ENCODE data around the gene AQR. TPM values are rescaled to one million over a fixed set of nuclear protein-coding genes. Genes with fewer than 3 reads are reported as not detected.

AQR gene
- total RNA-seq, 1 experiment from 2014 or later: 26.1 TPM

DNA sequence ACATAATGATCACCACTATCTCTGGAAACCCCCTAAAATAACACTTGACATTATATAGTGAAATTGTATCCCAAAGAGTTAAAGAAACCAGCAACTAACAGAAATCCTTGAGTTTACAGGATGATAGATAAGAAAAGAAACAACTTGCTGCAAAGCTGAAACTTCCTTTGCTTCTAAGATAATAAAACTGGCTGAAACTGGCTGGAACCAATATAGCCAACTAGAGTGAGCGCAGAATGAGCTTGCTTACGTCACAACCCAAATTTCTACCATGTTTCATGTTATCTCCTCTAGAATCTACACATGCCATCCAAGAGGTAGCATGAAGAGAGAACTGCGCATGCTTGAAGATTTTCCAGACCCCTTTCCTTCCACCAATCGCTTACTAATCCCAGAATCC, 90.4 kb downstream of the AQR start:
- no TSS peak for BruUV-seq (replicated peaks)
- no peak for DNase-seq
- CTCF ChIA-PET: no interaction called here
- no peaks in the 10 kb centered on the region for H3F3A ChIP-seq (ENCODE audit: low read length, unreplicated experiment)
- POLR2A ChIA-PET (ENCODE audit: unreplicated experiment): no interaction called here
- no peaks in the 10 kb centered on the region for H3K27me3 ChIP-seq (ENCODE audit: low read length)
- H3K4me1 ChIP-seq (ENCODE audit: insufficient read depth, low read length): peaks cover 5% of the 10 kb centered on the region; the same call in 1 of the 2 replicates
- ATAC-seq: no peak
- H2AFZ ChIP-seq (ENCODE audit: low read length): no peak overlapping the region
- TF ChIP-seq CTCF (conservative IDR thresholded peaks at IDR 0.05; ENCODE audit: low read depth, low read length) (no peak), EZH2phosphoT487 (IDR thresholded peaks at IDR 0.05; ENCODE audit: borderline replicate concordance, low read length) (no peak), EZH2 (IDR thresholded peaks at IDR 0.05; ENCODE audit: low read length, unreplicated experiment) (no peak)
- H3K9me3 ChIP-seq (ENCODE audit: low read length): no peaks in the 10 kb centered on the region
- H3K9me2 ChIP-seq (replicated peaks; ENCODE audit: low read length): no peaks in the 10 kb centered on the region
- H4K20me1 ChIP-seq (ENCODE audit: low read length): no peaks in the 10 kb centered on the region
- H3K36me3 ChIP-seq (ENCODE audit: low read depth, low read length): peaks cover 42% of the 10 kb centered on the region
- H3K79me2 ChIP-seq (ENCODE audit: low read length): no peaks in the 10 kb centered on the region
- no peak overlapping the region for H3K4me2 ChIP-seq (ENCODE audit: low read length)
- intact Hi-C loops (cut with micrococcal nuclease): no loop called here
- H3K9ac ChIP-seq (ENCODE audit: low read length): no peak overlapping the region
- no peak overlapping the region for H3K4me3 ChIP-seq (ENCODE audit: low read length)
- H3K27ac ChIP-seq (ENCODE audit: low read length): no peak overlapping the region

DNA sequence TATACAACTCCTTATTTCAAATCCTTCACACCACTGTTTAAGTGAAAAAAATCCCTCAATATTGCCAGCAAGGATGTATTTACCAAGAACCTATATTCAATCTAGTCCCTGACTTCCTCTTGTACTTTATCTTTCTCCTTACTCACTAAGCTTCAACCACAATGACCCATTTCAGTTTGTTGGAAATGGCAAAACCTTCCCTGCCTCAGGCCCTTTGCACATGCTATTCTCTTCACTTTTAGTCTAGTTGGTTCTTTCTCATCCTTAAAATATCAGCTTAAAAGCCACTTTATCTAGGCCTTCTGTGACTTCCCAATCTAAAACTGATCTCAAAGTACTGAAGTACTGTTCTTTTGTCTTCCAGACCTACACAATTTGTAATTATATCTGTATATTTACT, 92.9 kb downstream of the AQR start:
- Histone ChIP-seq H3K27ac (ENCODE audit: low read length) (no peak overlapping the region), H3K36me3 (ENCODE audit: low read depth, low read length) (peaks cover 36% of the 10 kb centered on the region), H3K4me1 (ENCODE audit: insufficient read depth, low read length) (no peaks in the 10 kb centered on the region), H3K4me3 (ENCODE audit: low read length) (no peak overlapping the region), H3K9me3 (ENCODE audit: low read length) (no peaks in the 10 kb centered on the region), H3K9ac (ENCODE audit: low read length) (no peak overlapping the region), H3K4me2 (ENCODE audit: low read length) (no peak overlapping the region), H3F3A (ENCODE audit: low read length, unreplicated experiment) (no peaks in the 10 kb centered on the region), H3K27me3 (ENCODE audit: low read length) (no peaks in the 10 kb centered on the region), H2AFZ (ENCODE audit: low read length) (no peak overlapping the region), H3K79me2 (ENCODE audit: low read length) (no peaks in the 10 kb centered on the region), H3K9me2 (replicated peaks; ENCODE audit: low read length) (no peaks in the 10 kb centered on the region), H4K20me1 (ENCODE audit: low read length) (no peaks in the 10 kb centered on the region)
- BruUV-seq (replicated peaks): no TSS peak
- no peak for DNase-seq
- TF ChIP-seq CTCF (conservative IDR thresholded peaks at IDR 0.05; ENCODE audit: low read depth, low read length) (no peak), EZH2phosphoT487 (IDR thresholded peaks at IDR 0.05; ENCODE audit: borderline replicate concordance, low read length) (no peak), EZH2 (IDR thresholded peaks at IDR 0.05; ENCODE audit: low read length, unreplicated experiment) (no peak)
- intact Hi-C loops (cut with micrococcal nuclease): no loop called here
- ChIA-PET CTCF (no interaction called here), POLR2A (ENCODE audit: unreplicated experiment) (no interaction called here)
- ATAC-seq: no peak

- intact Hi-C loops (cut with micrococcal nuclease): no loop called here
- H3K27me3 ChIP-seq (ENCODE audit: low read length): no peaks in the 10 kb centered on the region
- TF ChIP-seq CTCF (conservative IDR thresholded peaks at IDR 0.05; ENCODE audit: low read depth, low read length) (no peak), EZH2phosphoT487 (IDR thresholded peaks at IDR 0.05; ENCODE audit: borderline replicate concordance, low read length) (no peak), EZH2 (IDR thresholded peaks at IDR 0.05; ENCODE audit: low read length, unreplicated experiment) (no peak)
- no peaks in the 10 kb centered on the region for H3K79me2 ChIP-seq (ENCODE audit: low read length)
- H3K36me3 ChIP-seq (ENCODE audit: low read depth, low read length): peaks cover 41% of the 10 kb centered on the region
- no peak overlapping the region for H3K4me2 ChIP-seq (ENCODE audit: low read length)
- ChIA-PET CTCF (interaction anchor here (1.3 kb wide), 1 partner anchor 248 kb away, joined by 6 read pairs; no protein-coding TSS in a partner anchor), POLR2A (ENCODE audit: unreplicated experiment) (no interaction called here)
- no peaks in the 10 kb centered on the region for H3K9me2 ChIP-seq (replicated peaks; ENCODE audit: low read length)
- ATAC-seq (no peak), DNase-seq (no peak)
- H3K4me1 ChIP-seq (ENCODE audit: insufficient read depth, low read length): no peaks in the 10 kb centered on the region
- no peak overlapping the region for H2AFZ ChIP-seq (ENCODE audit: low read length)
- H4K20me1 ChIP-seq (ENCODE audit: low read length): no peaks in the 10 kb centered on the region
- no peak overlapping the region for H3K27ac ChIP-seq (ENCODE audit: low read length)
- H3K9me3 ChIP-seq (ENCODE audit: low read length): no peaks in the 10 kb centered on the region
- BruUV-seq (replicated peaks): no TSS peak
- H3F3A ChIP-seq (ENCODE audit: low read length, unreplicated experiment): no peaks in the 10 kb centered on the region
- H3K4me3 ChIP-seq (ENCODE audit: low read length): no peak overlapping the region
- H3K9ac ChIP-seq (ENCODE audit: low read length): no peak overlapping the region
These were observed 100.4 kb downstream of the AQR start for GRCh38 chr15:34869110-34869509.

Data from PC-3 (cell line).